ENCODE results near the gene PLEKHA5. TPM values are rescaled to one million over a fixed set of nuclear protein-coding genes. Genes with fewer than 3 reads are reported as not detected.
"Not testable (repeated sequence)": the region's sequence is repeated elsewhere in the genome, so short reads cannot be mapped to it uniquely, and the experiment has no call there.

Gene PLEKHA5
- total RNA-seq, 1 donor from 2014 or later = 15.8 TPM

DNA sequence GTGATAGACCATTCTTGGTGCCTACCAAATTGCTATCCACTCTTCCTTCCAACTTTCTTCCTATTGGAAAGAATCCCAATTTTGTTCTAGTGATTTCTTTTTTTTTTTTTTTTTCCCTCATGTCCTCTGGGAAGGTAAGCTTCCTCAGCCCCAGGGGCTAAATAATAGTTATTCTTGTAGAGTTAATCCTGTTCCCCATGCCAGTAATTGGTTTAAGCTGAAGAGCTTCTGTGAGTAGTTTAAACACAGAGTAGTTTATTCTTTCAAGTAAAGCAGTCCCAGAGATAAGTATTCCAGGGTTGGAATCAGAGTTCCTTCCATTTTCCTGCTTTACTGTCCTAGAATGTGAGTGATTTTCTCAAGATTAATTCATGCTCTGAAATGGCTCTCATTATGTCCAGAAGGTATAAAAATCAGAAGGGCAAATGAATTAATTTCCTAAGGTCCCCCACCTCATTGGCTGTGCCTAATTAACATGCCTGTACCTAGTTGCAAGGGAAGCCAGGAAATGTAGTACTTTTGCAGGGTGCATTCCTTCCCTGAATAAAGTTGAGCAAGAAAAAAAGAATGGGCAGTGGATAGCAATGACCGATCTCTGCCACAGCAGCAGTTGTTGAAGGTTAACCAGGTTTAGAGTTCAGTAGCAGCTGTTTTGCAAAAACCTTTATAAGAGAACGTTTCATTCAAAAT, 97.8 kb downstream of the PLEKHA5 start:
- peak; percentile 94 for ATAC-seq

DNA sequence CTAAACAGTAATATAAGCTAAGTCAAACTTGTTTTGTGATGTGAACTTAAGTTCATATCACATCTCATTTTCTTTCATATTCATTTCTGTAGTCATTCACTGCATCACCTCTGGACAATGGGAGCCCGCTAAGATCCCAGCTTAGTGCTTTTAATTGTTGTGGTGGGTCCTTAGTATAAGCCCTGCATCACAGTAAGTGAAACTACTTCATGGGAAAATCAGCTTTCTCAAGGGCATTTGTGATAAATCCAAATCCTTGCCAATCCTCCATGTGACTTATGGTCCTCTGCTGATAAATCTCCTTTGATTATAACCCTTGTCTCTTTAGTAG, 98.3 kb downstream of the PLEKHA5 start:
- ATAC-seq (peak; percentile 25), DNase-seq (ENCODE audit: low spot score) (no peak)

More for the DNA sequence above, 97.8 kb downstream of the PLEKHA5 start:
- DNase-seq (ENCODE audit: low spot score) = no peak

DNA sequence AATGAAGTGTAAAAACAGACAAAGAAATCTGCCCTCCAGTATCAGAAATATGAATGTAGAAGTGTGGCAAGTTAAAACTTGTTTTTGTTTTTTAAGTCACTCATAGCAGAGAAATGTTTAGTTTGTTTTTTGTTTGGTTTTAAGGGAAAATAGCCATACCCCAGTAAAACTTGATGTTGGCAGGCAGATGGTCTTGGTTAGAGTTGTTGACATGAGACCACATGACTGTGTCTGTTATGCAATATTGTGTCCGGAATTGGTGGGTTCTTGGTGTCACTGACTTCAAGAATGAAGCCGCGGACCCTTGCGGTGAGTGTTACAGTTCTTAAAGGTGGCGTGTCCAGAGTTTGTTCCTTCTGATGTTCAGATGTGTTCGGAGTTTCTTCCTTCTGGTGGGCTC, 99.5 kb downstream of the PLEKHA5 start:
- not testable (repeated sequence) for ATAC-seq; DNase-seq (ENCODE audit: low spot score)

DNA sequence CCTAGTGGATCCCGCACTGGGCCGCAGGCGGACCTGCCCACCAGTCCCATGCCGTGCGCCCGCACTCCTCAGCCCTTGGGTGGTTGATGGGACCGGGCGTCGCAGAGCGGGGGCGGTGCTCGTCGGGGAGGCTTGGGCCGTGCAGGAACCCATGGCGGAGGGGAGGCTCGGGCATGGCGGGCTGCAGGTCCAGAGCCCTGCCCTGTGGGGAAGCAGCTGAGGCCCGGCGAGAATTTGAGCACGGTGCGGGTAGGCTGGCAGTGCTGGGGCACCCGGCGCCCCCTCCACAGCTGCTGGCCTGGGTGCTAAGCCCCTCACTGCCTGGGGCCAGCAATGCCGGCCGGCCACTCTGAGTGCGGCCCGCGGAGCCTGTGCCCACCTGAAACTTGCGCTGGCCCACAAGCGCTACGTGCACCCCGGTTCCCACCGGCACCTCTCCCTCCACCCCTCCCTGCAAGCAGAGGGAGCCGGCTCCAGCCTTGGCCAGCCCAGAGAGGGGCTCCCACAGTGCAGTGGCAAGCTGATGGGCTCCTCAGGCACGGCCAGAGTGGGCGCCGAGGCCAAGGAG, 100.8 kb downstream of the PLEKHA5 start:
- ATAC-seq (no peak), DNase-seq (ENCODE audit: low spot score) (no peak)

DNA sequence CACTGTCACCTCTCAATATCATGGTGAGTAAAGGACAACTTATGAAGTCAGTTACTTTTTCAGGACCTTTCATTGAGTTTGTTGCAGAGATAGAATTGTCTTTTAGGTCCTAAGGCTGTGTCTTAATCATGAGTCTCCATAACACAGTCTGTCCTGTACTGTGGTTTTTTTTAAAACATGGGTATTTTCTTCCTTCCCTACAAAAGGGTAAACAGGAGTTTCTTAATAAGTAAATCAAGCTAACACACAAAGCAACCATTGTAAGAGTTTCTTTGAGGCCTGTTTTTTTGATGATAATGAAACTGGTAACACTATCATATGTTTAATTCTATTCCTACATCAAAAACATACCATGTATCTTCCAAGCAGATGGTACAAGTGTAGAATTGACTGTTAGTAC, 101.4 kb downstream of the PLEKHA5 start:
- DNase-seq (ENCODE audit: low spot score) (no peak), ATAC-seq (no peak)

DNA sequence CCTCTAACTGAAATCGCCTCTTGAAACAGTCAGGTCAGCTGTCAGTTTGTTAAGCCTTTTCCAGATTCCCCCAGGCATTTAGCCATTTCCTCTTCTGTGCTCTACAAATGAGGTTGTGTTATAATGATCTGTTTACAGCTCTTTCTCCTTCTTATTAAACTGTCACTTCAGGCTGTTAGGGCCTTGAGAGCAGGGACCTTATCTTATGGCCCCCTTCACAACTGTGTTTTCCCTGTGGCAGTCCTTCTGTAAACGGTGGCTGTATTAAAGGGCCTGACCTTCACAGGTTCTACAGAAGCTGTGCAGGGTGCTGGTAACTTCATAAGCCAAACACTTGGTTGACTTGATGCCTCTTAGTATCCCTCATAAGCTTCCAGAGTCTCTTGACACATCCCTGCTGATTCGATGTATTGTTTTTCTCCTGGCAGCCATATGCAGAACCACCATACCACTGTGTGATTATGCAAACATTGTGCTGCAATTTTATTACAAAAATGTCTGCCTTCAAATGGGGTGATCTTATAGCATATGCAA, 104.7 kb downstream of the PLEKHA5 start:
- DNase-seq (ENCODE audit: low spot score) (no peak), ATAC-seq (peak; percentile 28)

DNA sequence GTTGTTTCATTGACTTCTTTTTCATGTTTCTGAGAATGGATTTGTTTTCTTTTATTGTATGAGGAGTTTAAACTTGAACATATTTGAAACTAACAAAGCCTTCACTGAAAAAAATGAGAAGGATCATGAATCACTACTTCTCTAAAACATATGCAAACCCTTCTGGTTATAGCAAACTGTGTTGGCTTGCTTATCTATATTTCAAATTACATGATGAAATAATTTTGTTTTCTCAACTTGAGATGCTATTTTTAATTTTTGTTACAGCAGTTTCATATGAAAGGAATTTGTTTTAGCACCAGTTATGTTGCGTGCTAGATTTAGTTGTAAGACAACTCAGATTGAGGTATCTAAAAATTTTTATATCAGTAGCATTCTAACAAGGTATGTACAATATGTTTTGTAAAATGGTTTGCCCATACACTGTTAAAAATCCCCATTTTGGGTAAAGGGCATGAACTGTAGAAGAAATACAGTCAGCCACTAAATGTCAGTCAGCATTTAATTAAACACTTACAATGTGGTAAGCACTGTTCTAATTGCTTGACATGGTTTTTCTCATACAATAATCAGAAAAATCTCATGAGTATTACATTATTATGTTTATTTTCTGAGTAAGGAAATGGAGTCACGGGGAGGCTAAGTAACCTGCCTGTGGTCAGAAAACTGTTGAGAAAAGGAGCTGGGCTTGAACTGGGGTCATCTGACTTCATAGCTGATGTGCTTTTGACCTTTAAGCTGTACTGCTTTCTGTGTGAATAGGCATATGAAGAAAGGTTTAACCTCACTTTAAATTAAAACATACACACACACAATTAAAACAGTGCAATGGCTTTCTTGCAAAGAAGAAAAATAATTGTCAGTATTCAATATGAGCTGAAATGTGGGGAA, 105.7 kb downstream of the PLEKHA5 start:
- ATAC-seq (peak; percentile 81), DNase-seq (ENCODE audit: low spot score) (no peak)

DNA sequence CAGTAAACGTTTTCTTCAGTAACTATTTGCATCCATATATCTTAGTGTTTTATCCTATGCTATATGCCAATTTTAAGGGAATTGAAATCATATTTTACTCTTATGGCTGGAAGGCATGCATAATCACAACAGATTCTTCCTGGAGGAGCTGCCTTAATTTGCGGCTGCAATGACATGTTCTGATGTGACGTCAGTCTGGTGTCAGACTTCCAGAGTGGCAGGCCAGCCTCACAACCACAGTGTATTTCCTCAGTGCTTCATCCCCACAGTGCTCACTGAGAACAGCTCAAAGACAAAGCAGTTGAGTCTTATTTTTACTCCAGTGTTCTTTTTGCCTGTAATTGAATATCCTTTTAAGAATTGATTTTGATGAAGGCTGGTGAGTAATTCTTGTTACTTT, 107.1 kb downstream of the PLEKHA5 start:
- ATAC-seq = no peak
- no peak for DNase-seq (ENCODE audit: low spot score)

DNA sequence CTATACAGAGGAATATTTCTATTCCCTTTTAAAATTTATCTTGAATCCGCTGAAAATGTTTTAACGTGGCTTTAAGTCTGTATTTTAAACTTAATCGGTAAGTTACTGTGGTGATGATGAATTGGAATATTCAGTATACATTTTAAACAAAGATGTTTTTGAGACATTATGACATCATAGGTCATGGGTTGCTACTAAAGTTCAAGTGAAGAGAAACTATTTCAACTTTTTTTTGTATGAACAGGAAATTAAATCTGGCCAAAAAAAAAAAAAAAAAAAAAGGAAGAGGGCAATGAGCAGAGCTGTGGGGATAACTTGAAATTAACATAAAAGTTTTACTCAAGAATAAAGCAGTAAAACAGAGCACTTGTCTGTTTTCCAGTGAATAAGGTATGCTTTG, 109.0 kb downstream of the PLEKHA5 start:
- no peak for DNase-seq (ENCODE audit: low spot score)
- ATAC-seq = no peak

DNA sequence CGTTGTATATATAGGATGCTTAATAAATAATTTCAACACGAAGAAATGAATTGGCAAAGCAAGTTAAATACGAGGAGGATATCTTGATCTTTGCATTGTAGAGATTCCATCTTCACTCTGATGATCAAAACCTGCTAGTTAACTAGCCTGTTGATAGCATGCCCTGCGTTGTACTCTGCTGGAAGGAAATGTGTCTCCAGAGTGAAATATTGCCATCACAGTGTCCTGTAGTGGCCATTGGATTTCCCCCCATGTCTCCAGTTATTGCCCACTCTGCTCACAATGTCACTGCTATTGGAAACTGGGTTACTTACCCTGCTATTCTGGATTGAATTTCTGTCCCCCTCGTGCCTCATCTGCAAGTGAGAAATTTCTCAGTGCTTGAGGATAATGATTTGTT, 109.6 kb downstream of the PLEKHA5 start:
- ATAC-seq = no peak
- no peak for DNase-seq (ENCODE audit: low spot score)

DNA sequence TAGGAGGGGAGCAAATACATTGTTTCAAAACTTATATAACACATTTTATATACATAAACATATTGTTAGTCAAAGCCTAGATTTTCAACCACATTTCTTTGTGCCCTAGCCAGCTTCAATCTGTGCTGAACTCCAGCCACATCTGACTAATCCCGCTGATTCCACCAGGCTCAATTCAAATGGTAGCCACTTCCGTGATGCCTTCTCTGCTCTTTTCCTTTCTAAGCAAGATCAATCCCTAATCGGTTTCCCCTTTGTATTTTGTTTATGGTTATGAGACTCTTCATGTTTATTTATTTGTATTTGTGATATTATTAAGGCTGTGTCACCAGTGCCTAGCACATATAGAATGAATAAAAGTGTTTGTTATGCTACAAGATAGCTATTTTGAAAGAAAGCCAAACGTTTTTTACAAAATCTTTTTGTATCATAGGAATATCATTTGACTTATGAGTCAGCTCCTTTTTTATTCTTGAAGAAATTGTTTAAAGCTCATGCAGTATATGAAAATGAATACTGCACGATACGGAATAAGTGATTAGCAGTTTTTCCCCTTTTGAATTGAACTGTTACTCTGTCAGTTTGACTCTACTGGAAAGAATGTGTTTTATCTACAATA, 110.2 kb downstream of the PLEKHA5 start:
- ATAC-seq = no peak
- no peak for DNase-seq (ENCODE audit: low spot score)

DNA sequence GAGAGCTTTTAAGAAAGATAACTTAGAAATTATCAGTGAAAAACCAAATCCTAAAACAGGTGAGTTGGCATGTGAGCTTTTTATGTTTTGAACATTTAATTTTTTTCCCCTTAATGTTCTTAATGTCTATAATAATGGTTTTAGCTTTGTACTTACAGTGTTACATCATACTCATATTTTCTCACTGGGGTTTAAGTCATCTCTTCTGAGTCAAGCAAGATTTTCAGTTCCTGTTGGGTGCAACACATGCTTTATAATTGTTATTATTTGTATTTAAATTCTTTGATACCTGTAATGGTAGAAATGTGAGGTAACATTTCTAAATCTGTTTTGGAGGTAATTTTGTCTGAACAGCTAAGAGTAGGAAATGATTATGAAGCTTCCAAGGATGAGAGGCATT, 113.0 kb downstream of the PLEKHA5 start:
- no peak for DNase-seq (ENCODE audit: low spot score)
- no peak for ATAC-seq

DNA sequence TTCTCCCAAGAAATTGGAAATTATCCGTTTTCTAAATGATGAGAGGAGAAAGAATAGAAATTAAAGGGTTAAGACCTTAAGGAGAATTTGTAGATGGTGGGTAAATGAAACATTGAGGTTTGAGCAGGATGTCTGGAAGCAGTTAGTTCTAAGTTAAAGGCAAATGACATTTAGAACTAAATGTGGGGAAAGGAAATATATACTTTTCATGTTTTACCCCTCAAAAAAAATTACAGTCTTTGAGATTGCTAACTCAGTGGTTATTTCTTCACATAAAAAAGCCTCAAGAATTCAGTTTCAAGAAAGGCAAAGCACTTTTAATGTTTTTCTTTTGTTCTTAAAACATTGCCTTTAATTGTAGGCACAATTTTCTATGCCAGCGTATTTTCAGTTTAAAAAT, 114.0 kb downstream of the PLEKHA5 start:
- DNase-seq (ENCODE audit: low spot score) (no peak), ATAC-seq (no peak)

DNA sequence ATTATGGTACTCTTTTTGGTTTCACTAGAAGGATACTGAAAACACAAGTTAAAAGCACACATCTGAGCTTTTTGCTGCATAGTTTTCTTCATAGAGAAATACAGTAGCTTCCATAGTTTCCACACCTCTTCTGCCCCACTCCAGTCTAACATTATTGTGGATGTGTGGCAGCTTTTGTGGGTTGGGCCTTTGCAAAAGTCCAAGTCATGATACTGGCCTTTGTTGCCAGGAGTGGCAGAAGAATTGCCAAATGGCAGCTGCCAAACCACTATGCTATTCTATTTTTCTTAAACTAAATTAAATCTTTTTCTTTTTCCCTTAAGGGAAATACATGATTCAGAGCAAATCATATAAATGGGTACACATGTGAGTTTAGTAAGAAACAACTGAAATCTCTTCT, 114.8 kb downstream of the PLEKHA5 start:
- peak; percentile 90 for ATAC-seq
- no peak for DNase-seq (ENCODE audit: low spot score)

DNA sequence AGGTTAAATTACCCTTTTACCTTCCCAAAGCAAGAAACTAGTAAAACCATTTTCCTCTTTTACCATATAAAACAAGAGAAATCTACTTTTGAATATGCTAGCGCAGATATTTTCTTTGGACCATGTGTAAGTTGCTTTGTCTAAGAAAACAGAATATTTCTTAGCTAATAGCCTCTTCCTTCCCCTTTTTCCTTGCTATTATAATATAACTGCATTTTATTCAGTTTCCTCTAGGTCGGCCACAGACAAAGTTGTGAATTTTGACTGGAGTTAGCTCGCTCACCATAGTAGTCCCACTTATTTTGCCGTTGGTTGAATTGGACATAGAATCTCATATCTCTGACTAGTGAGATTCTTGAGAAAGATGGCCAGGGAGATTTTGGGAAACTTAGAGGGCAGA, 115.6 kb downstream of the PLEKHA5 start:
- DNase-seq (ENCODE audit: low spot score) (no peak), ATAC-seq (no peak)

DNA sequence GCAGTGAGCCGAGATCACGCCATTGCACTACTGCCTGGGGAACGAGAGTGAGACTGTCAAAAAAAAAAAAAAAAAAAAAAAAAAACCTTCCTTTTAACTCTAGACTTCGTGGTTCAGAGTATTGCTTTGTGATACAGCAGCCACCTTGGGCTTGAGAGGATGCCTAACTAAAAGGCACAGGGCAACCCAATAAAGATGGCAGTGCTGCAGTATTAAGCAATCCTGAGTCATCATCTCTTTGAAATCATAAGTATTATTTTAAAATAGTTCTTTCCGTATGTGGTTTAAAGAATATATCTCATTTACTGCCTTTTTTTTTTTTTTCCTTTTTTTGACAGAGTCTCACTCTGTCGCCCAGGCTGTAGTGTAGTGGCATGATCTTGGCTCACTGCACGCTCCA, 116.1 kb downstream of the PLEKHA5 start:
- no peak for DNase-seq (ENCODE audit: low spot score)
- no peak for ATAC-seq

DNA sequence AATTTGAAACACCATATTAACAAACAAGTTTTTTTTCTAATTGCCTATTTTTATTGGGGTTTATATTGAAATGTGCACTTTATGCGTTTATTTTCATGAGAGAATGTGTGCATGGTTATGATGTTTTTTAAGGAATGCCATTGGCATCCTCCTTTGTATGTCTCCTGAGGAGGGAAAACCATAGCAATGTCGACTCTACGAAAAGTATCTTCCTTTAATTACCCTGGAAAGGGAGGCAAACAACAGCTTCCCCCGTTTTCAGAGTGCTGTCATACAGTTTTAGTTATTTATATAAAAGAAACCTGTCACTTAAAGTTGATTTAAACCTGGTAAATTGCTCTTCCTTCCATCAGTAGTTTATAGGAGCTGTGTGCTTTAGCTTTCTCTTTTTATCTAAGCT, 117.4 kb downstream of the PLEKHA5 start:
- DNase-seq (ENCODE audit: low spot score) = no peak
- no peak for ATAC-seq

DNA sequence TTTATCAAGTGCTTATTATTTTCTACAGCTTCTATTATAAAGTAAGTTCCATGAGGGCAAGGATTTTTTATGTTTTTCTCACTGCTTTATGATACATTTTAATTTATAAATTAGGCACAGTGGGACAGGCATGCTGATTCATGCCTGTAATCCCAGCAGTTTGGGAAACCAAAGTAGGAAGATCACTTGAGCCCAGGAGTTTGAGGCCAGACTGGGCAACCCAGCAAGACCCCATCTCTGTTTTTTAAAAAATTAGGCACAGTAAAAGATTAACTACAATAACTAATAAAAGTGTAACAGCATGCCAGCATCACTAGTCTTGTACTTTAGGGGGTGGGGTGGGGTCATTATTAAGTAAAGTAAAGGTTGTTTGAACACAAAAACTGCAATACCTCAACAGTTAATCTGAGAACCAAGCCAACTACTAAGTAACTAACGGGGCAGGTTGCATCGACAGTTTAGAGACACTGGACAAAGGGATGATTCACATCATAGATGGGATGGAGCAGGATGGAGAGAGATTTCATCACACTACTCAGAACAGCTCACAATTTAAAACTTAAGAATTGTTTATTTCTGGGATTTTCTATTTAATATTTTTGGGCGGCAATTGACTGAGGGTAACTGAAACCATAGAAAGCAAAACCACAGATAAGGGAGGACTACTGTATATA, 119.5 kb downstream of the PLEKHA5 start:
- DNase-seq (ENCODE audit: low spot score) = no peak
- ATAC-seq = no peak

DNA sequence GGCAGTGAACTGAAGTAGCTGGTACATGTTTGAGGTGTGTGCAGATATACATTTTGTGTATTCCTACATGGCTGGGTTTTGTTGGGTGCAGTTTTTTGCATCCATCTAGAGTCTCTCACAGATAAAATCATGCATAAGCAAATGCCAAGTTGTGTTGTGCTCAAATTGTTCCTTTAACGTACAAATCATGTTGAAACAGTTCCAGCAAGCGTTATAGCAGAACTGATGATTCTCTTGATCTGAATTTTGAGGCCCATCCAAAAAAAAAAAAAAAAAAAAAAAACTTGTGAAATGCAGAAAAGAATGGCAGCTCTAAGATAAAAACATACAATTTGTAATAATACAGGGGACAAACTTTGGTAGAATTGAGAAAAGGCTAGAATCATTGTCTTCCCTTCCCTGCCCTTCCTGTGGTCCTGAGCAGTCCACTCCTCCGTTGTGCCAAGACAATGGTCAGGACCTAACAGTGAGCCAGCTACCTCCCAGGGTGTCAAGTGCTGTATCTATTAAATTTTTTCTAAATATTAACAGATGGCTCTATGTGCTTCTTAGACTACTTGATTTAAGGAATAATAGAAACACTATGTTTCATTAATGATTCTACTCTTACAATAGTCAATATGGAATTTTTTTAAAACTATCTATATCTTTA, 122.1 kb downstream of the PLEKHA5 start:
- DNase-seq (ENCODE audit: low spot score) = no peak
- ATAC-seq = no peak

DNA sequence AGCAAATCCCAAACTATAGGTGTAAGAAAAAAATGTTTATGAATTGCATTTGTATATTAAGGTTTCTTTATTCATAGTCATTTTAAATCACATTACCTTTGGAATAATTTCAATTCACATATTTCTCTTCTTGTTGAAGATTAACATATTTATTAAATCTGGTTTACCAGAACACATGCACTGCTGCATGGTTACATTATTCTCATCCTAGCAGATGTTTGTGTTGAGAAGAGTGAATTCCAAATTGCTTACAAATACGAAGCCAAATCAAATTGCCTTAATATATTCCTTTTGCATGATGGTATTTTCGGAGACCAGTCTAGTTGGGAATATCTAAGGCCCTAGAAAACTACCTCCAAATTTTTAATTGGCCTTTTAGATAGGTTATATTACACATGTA, 130.6 kb downstream of the PLEKHA5 start:
- no peak for DNase-seq (ENCODE audit: low spot score)
- ATAC-seq = no peak

Measured in left lobe of liver (tissue), 2 donors.